Right lung (tissue), 5 donors: ENCODE results near the gene CBLC. TPM values are rescaled to one million over a fixed set of nuclear protein-coding genes. Genes with fewer than 3 reads are reported as not detected.
"Not testable (repeated sequence)": the region's sequence is repeated elsewhere in the genome, so short reads cannot be mapped to it uniquely, and the experiment has no call there.

Source experiments
- DNase-seq, 2 donors: peaks; one replicate each; pipeline ENCODE4 v3.0.0-alpha.2; 2013
- polyA plus RNA-seq, 5 donors: library from polyadenylated mRNA; unstranded; fragments of 120-200 nt; gene quantifications; one replicate each; pipeline versions ENCODE4 v1.2.1 to v1.2.3, GENCODE V29; 2013; ENCODE audit warnings: inconsistent platforms in 1 of 5, low replicate concordance in 1 of 5; ENCODE audit not compliant: insufficient read length in 5 of 5, insufficient read depth in 1 of 5

Gene CBLC
- polyA plus RNA-seq, 5 donors, result 2.6 to 4.6 (median 4.3) TPM

- no peak for DNase-seq
Measured at GRCh38 chr19:44765033-44765948, 12.4 kb upstream of the CBLC start.

- no peak for DNase-seq
Measured at GRCh38 chr19:44765949-44766335, 11.7 kb upstream of the CBLC start.

- DNase-seq, result no peak
Measured at GRCh38 chr19:44767295-44768180, 10.2 kb upstream of the CBLC start.

DNA sequence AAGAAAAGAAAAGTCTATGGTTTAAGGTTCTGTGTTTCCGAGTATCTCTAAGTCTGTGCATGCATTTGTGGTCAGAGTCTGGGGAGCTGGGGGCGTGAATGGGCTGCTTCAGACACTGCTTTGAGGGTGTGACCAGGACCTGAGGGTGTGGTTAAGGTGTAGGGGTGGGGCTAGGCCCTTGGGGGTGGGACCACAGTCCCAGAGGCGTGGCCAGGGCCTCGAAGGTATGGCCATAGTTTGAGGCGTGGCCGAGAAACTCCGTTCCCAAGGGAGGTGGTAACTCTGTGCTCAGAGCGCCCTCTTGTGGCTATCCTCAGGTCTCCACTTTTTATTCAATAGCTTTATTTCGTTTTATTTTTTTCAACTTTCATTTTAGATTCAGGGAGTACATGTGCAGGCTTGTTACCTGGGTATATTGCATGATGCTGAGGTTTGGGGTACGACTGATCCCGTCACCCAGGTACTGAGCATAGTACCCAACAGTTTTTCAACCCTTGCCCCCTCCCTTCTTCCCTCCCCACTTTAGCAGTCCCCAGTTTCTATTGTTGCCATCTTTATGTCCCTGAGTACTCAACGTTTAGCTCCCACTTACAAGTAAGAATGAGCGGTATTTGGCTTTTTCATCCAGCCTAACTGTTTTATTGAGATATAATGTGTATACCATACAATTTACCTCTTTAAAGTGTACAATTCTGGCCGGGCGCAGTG lies 7.0 kb upstream of the CBLC start:
- DNase-seq, result peak; percentile 83 to 86

- DNase-seq, result not testable (repeated sequence)
Measured at GRCh38 chr19:44772144-44772543, 5.5 kb upstream of the CBLC start.

GRCh38 chr19:44772959-44773358 lies 4.7 kb upstream of the CBLC start:
- no peak for DNase-seq

- DNase-seq, result no peak
Measured at GRCh38 chr19:44775676-44776240, 1.9 kb upstream of the CBLC start.

- no peak for DNase-seq
Measured at GRCh38 chr19:44776402-44777096, 1.1 kb upstream of the CBLC start.

- no peak for DNase-seq
Measured at GRCh38 chr19:44779150-44779549, 1.5 kb downstream of the CBLC start.

- DNase-seq, result not testable (repeated sequence)
Measured at GRCh38 chr19:44781694-44782093, 4.0 kb downstream of the CBLC start.

- DNase-seq, result no peak
Measured at GRCh38 chr19:44782729-44783128, 5.0 kb downstream of the CBLC start.

DNA sequence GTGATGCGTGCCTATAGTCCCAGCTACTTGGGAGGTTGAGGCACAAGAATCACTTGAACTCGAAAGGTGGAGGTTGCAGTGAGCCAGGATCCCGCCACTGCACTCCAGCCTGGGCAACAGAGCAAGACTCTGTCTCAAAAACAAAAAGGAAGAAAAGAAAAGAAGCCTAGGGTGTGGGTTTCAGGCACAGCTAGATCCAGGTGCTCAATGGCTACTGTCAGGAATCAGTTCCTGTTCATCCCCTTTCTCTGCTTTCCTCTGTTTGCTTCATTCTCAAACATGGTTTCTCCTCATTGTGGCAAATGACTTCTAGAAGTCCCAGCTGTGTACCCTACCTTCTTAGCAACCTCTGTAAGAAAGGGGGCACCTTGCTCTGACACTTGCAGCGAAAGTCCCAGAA lies 5.9 kb downstream of the CBLC start:
- no peak for DNase-seq

DNA sequence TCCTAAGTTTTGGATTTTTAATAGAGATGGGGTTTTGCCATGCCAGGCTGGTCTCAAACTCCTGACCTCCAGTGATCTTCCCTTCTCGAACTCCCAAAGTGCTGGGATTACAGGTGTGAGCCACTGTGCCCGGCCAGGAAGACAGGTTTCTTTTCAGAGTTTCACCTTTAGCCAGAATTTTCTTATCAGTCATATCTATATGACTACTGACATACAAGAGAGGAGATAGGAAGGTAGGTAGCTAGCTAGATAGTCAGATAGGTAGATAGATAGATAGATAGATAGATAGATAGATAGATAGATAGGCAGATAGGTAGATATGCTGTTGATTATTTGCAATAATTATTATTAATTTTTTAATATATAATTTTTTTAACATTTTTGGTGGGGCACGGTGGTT lies 7.6 kb downstream of the CBLC start:
- no peak for DNase-seq

GRCh38 chr19:44785993-44786392 lies 8.3 kb downstream of the CBLC start:
- no peak for DNase-seq

GRCh38 chr19:44788971-44789370 lies 11.3 kb downstream of the CBLC start:
- DNase-seq, result no peak

- no peak for DNase-seq
Measured at GRCh38 chr19:44789943-44790483, 12.3 kb downstream of the CBLC start.

- no peak for DNase-seq
Measured at GRCh38 chr19:44792281-44792680, 14.6 kb downstream of the CBLC start.

- DNase-seq, result no peak
Measured at GRCh38 chr19:44794610-44795009, 16.9 kb downstream of the CBLC start.

- DNase-seq, result no peak
Measured at GRCh38 chr19:44795398-44795987, 17.8 kb downstream of the CBLC start.

DNA sequence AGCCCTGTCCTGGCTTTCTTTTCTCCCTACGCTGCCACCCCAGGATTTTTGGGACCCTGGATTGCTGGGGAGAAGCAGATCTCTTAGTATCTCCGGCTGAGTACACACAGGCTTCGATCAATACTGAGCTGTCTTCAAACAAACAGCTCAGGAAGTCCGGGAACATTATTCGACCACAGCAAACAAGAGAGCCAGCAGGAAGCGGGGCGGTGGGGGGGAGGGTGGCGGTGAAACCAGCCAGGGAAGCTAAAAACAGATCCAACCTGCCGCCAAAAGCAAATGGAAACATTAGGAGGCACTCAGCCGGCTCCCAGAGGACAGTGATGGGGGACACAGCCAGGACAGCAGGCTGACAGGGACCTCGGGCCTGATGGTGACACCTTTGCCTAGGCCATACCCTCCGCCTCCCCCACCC lies 19.0 kb downstream of the CBLC start:
- no peak for DNase-seq
